ENCODE measurements around the gene UXS1.

The UXS1 gene

DNA sequence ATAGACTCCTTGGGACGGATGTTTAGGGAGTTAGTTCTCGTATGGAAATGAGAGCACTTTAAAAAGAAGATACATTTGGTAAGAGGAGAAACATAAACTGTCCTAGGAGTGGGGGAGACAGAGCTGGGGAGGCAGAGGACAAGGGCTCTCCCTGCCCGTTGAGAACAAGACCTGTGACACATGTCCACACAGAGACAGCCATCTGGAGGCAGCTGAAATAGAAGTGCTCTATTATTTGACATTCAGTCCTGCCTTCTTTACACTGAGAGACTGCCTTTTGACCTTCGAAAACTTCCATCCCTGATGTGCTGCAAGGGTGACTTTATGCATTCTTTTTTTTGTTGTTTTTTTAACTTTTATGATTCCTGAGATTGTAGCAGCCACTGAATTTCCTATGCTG is 150.1 kb downstream of the UXS1 start:
- DNase-seq (ENCODE audit: low spot score), result no peak

All from germinal center (tissue), 1 donor.